ENCODE data around the gene MAP3K5. TPM values are rescaled to one million over a fixed set of nuclear protein-coding genes. Genes with fewer than 3 reads are reported as not detected.

MAP3K5 gene
- total RNA-seq, 4 donors from 2014 or later: 19.4 to 36.1 (median 21.1) TPM

DNA sequence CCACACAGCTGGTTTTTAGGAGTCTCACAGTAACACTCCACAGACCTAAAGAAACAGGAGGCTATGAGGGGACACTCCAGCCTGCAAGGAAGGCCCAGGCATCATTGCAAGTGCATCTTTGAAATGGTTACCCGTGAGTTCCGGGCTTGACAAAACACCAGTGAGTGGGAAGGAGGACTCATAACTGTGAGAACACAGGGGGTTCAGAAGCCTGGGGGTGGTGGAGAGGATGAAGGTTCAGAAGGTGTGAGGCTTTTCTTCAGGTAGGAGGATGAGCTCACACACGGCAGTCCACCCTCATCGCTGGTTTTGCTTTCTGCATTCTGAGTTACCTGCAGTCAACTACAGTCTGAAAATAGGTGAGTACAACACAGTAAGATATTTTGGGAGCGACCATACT is 282.0 kb downstream of the MAP3K5 start:
- Histone ChIP-seq H3K4me1 (peaks cover 17% of the 10 kb centered on the region), H3K4me3 (no peak overlapping the region), H3K27ac (no peak overlapping the region), H3K27me3 (no peaks in the 10 kb centered on the region), H3K9me3 (no peaks in the 10 kb centered on the region), H3K36me3 (no peaks in the 10 kb centered on the region)
- no peak for TF ChIP-seq CTCF (IDR thresholded peaks at IDR 0.05)
- WGBS: 87% methylated on average over 5 of the region's 5 CpGs
- no peak for DNase-seq (ENCODE audit: low spot score in 2 of 2)

- Histone ChIP-seq H3K9me3 (no peaks in the 10 kb centered on the region), H3K36me3 (no peaks in the 10 kb centered on the region), H3K4me1 (peaks cover 17% of the 10 kb centered on the region), H3K27ac (no peak overlapping the region), H3K4me3 (no peak overlapping the region), H3K27me3 (no peaks in the 10 kb centered on the region)
- no peak for TF ChIP-seq POLR2A (IDR thresholded peaks at IDR 0.05)
- TF ChIP-seq CTCF (IDR thresholded peaks at IDR 0.05): no peak
- no peak for TF ChIP-seq EP300 (IDR thresholded peaks at IDR 0.05)
- TF ChIP-seq POLR2AphosphoS5 (IDR thresholded peaks at IDR 0.05): no peak
- DNase-seq (ENCODE audit: low spot score in 2 of 2): no peak
- WGBS: 80% methylated on average over 1 of the region's 1 CpG
Measured at GRCh38 chr6:136508725-136509392, 283.4 kb downstream of the MAP3K5 start.

Other genes starting within 250 kb of the MAP3K5 start
- 10 to 100 TPM; 25.9 to 41.0 (median 28.8) TPM for gene MAP7, start 242.1 kb downstream of the MAP3K5 start, total RNA-seq
- 10 to 100 TPM in 2 of 4 donors, 1 to 10 TPM in 2; 4.3 to 21.2 (median 12.4) TPM for gene PEX7, start 30.1 kb upstream of the MAP3K5 start, total RNA-seq
- under 1 TPM in 1 of 4 donors, not detected in 3; 0.18 TPM for gene SLC35D3, start 129.8 kb upstream of the MAP3K5 start, total RNA-seq

All from suprapubic skin (tissue), 4 donors.